NB4 (cell line): Measurements from ENCODE around the gene CXCR6.

Experiments
- DNase-seq: peaks from one replicate; pipeline ENCODE4 v3.0.0; 2010; ENCODE audit warnings: low read depth
- H3K4me3 ChIP-seq: one replicate; pipeline ENCODE4 v1.5.1; 2011; ENCODE audit warnings: mild to moderate bottlenecking, low read depth, low read length, moderate library complexity
- CTCF ChIP-seq: IDR thresholded peaks from one replicate; pipeline ENCODE4 v1.5.1; 2012; ENCODE audit warnings: low read depth, low read length
- MAX ChIP-seq: IDR thresholded peaks from 2 replicates; pipeline ENCODE4 v1.6.1; 2011; ENCODE audit warnings: low read depth, low read length
- MYC ChIP-seq: IDR thresholded peaks from 2 replicates; pipeline ENCODE4 v1.6.1; 2011; ENCODE audit warnings: low read depth, low read length
- POLR2A ChIP-seq: IDR thresholded peaks from 2 replicates; pipeline ENCODE4 v1.6.1; 2011; ENCODE audit warnings: mild to moderate bottlenecking; ENCODE audit not compliant: insufficient read length; ENCODE audit errors: extremely low read depth

Gene CXCR6

DNA sequence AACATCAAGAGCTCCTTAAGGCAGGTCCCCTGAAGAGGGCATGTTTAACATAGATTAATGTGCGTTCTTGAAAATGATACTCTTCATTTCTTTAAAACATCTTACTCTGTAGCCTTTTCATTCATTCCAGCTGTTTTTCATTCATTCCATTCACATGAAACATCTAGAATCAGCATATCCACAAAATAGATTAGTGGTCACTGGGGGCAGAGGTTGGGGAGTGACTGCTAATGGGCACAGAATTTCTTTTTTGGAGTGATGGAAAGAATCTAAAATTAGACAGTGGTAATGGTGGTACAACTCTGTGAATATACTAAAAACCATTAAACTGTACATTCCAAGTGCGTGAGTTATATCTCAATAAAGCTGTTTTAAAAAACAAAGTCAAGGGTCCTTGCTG is 15.4 kb upstream of the CXCR6 start:
- H3K4me3 ChIP-seq, result no peak overlapping the region
- DNase-seq, result no peak
- TF ChIP-seq POLR2A, result no peak
- no peak for TF ChIP-seq MYC
- no peak for TF ChIP-seq MAX
- no peak for TF ChIP-seq CTCF

DNA sequence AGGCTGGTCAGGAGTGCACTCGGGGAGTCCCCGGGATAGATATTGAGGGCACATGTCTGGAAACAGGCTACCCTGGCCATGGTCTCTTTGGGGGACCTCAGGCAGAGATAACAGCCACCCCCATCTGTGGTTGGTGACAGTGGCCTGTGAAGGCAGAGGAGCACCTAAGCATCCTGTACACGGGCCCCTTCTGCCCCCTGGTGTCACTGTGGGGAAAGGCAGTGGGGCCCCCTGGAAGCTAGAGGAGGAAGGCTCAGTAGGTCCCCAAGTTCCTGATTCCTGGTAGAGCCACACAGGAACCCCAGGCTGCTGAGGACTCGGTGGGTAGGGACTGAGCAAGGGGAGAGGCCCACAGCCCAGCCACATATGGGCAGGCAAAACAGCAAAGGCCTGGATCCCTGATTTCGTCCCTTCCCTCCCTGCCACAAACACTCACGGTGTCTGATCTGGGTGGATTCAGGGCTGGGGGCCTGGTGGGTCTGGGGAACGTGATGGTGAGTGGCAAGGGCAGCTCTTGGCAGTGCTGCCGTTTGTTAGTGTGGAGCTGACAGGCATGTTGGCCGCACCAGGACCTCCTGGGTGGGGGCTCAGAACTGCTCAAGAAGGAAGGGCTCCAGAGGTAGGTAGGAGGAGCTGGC is 14.1 kb upstream of the CXCR6 start:
- TF ChIP-seq CTCF, result peak; percentile 77
- TF ChIP-seq MAX, result no peak
- H3K4me3 ChIP-seq, result no peak overlapping the region
- DNase-seq, result peak; percentile 52

DNA sequence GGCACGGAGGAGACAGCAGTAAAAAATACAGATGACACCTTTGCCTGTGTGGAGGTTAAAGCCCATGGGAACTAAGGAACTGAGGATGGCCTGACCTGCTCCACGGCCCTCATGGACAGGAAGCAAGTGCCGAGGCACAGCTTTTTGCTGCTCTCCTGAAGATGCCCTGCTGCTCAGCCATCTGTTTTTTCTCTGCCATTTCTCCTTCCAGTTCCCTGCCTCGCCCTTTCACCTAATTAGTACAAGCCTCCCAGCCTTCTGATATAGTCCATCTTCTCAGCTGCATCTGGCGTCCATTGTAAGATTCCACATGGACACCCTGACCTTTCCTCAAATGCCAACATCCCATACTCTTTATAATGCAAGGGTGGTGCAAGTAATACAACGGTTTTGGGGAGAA is 11.8 kb upstream of the CXCR6 start:
- DNase-seq, result no peak
- H3K4me3 ChIP-seq, result no peak overlapping the region
- TF ChIP-seq CTCF (no peak), MAX (no peak), POLR2A (no peak), MYC (no peak)

DNA sequence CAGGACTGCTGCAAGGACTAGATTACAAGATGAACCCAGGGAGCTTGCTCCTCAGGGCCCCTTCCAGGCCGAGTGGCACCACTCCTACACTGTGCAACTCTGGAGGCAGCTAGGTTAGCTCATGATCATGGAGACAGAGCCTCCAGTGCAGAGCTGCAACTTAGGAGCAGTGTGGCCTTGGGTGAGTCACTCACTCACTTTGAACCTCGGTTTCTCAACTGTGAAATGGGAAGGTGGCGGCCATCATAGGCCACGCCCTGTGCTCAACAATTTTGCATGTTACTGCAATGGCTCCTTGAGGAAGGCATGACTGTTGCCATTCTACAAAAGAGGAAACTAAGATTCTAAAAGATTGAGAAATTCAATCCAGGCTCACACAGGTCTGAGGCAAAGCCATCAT is 11.2 kb upstream of the CXCR6 start:
- no peak overlapping the region for H3K4me3 ChIP-seq
- no peak for TF ChIP-seq CTCF
- TF ChIP-seq MYC, result no peak
- TF ChIP-seq POLR2A, result no peak
- no peak for TF ChIP-seq MAX
- DNase-seq, result peak; percentile 53

- H3K4me3 ChIP-seq, result no peak overlapping the region
- no peak for DNase-seq
- TF ChIP-seq MAX (no peak), CTCF (no peak), MYC (no peak), POLR2A (no peak)
These were observed 9.7 kb upstream of the CXCR6 start for GRCh38 chr3:45933591-45933990.

DNA sequence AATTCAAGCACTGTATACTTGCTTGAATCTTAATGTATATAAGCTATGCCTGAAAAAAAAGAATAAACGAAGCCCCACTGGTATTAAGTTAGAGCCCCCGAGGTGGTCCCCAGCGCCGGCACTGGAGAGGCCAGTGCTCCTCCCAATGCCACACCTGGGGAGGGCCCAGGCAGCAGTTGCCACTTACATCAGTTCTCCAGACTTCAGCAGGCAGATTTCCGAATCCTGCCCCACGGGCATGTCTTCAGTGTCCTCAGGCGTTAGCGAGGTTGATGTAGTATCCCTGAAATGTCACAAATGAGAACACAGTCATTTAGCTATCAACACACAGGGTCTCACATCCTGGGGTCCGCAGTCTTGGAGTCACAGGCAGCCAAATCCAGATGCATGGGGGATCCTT is 7.0 kb upstream of the CXCR6 start:
- no peak for TF ChIP-seq POLR2A
- TF ChIP-seq CTCF, result no peak
- TF ChIP-seq MAX, result no peak
- TF ChIP-seq MYC, result no peak
- no peak for DNase-seq
- H3K4me3 ChIP-seq, result no peak overlapping the region
